Neural crest cell (in vitro differentiated cells): ENCODE data around the gene KIF7. TPM values are rescaled to one million over a fixed set of nuclear protein-coding genes. Genes with fewer than 3 reads are reported as not detected.
A peak's percentile ranks its signal among the peaks of the same experiment; 100 is the strongest.

Experiments used
- DNase-seq: peaks from one replicate; pipeline ENCODE4 v3.0.0; 2021; ENCODE audit warnings: low read depth, mixed read lengths, low spot score
- H3K27ac Mint-ChIP-seq: one replicate; pipeline ENCODE4 v1.8.0; 2021; ENCODE audit warnings: mild to moderate bottlenecking, mixed read lengths; ENCODE audit not compliant: unreplicated experiment
- H3K27me3 Mint-ChIP-seq: 2 replicates; pipeline ENCODE4 v1.8.0; 2021; ENCODE audit warnings: low read depth, mild to moderate bottlenecking, mixed read lengths
- H3K36me3 Mint-ChIP-seq: 2 replicates; pipeline ENCODE4 v1.8.0; 2021; ENCODE audit warnings: low read depth, mild to moderate bottlenecking, mixed read lengths
- H3K4me1 Mint-ChIP-seq: 2 replicates; pipeline ENCODE4 v1.8.0; 2021; ENCODE audit warnings: mixed read lengths
- H3K4me3 Mint-ChIP-seq: one replicate; pipeline ENCODE4 v1.8.0; 2021; ENCODE audit warnings: mild to moderate bottlenecking, mixed read lengths
- H3K9me3 Mint-ChIP-seq: 2 replicates; pipeline ENCODE4 v1.8.0; 2021; ENCODE audit warnings: mixed read lengths
- total RNA-seq: library from RNA; stranded (reverse); gene quantifications from 2 replicates; pipeline ENCODE4 v1.2.1, GENCODE V29; 2021
- TF ChIP-seq, protein P1 (sequence below): fragments of 200-600 bp; sonication (generic); conservative IDR thresholded peaks from 2 replicates; pipeline ENCODE4 v1.5.0; 2021; ENCODE audit warnings: antibody characterized with exemption, mild to moderate bottlenecking

KIF7 gene
- total RNA-seq, 1 donor from 2014 or later: 16.2 TPM

DNA sequence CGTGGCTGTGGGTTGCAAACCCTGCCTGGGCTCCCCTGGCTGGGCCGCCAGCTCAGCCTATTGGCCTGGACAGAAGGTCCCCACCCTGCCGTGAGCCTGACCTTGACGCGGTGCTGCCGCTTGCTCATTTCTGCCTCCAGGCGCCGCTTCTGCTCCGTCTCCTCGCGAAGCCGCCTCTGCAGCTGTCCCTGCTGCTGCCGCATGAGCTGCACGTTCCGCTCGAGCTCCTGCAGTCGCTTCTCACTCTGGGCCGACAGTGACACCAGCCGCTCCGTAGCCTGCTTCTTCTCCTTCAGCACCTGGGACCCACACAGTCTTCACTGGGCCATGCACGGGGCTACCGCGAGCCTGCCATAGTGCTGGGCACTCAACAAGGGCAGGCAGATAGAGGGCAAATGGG is 21.7 kb downstream of the KIF7 start:
- Mint-ChIP-seq H3K9me3 (no peaks in the 10 kb centered on the region), H3K27ac (no peak overlapping the region), H3K4me1 (peaks cover 4% of the 10 kb centered on the region), H3K36me3 (peaks cover 58% of the 10 kb centered on the region), H3K4me3 (no peak overlapping the region), H3K27me3 (peaks cover 5% of the 10 kb centered on the region)
- DNase-seq: no peak
- TF ChIP-seq, protein P1, sequence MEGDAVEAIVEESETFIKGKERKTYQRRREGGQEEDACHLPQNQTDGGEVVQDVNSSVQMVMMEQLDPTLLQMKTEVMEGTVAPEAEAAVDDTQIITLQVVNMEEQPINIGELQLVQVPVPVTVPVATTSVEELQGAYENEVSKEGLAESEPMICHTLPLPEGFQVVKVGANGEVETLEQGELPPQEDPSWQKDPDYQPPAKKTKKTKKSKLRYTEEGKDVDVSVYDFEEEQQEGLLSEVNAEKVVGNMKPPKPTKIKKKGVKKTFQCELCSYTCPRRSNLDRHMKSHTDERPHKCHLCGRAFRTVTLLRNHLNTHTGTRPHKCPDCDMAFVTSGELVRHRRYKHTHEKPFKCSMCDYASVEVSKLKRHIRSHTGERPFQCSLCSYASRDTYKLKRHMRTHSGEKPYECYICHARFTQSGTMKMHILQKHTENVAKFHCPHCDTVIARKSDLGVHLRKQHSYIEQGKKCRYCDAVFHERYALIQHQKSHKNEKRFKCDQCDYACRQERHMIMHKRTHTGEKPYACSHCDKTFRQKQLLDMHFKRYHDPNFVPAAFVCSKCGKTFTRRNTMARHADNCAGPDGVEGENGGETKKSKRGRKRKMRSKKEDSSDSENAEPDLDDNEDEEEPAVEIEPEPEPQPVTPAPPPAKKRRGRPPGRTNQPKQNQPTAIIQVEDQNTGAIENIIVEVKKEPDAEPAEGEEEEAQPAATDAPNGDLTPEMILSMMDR: no peak

DNA sequence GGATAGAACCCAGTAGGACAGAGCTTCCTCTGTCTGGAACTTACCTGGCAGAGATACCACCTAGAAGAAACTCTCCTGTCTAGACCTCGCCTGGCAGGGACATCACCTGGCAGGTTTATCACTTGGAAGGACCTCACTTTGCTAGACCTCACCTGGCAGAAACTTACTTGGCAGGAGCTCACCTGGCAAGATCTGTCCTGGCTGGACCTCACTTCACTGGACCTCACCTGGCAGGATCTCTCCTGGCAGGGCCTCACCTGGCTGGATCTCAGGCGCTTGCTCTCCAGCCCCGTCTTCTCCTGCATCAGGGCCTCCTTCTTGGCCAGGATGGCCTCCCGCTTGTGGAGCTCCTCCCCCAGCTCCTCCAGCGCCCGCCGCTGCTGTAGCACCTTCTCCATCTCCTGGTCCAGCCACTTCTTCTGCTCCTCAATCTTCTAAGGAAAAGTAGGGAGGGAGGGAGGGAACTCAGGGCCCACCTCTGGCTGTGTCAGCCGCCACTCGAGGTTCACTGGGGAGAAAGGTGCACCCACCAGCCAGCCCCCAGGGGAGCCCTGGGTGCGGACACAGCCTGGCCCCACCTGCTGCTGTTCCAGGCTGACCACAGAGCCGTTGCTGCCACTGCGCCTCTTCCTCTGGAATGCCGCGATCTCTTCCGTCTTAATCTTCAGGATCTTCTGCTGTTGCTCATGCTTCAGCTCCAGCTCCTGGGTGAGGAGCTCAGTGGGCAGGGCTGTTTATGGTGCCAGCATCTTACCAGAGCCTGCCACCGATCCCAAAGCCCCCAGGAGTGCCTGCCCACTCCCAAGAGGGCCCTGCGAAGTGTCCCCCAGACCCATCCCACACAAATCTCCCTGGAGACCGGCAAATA is 22.5 kb downstream of the KIF7 start:
- Mint-ChIP-seq H3K4me3 (peak overlapping the region; percentile 71), H3K27me3 (peaks cover 5% of the 10 kb centered on the region), H3K36me3 (peaks cover 61% of the 10 kb centered on the region), H3K27ac (no peak overlapping the region), H3K4me1 (peaks cover 4% of the 10 kb centered on the region), H3K9me3 (no peaks in the 10 kb centered on the region)
- DNase-seq: no peak
- TF ChIP-seq, protein P1: no peak

DNA sequence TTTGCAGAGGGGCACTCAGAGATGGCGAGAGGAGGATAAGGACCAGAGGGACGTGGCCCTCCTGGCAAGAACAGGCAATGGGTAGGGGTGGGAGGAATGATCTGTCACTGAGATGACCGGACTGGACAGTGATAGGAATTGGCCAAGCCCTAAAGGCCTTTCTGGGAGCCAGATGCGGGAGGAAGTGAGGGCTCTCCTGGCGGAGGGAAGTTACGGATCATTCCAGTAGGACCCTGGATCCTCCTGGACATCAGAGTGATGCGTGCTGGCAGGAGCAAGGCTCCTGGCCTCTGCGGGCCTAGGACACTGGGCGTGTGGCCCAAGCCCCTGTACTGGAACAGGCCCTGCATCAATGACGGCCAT is 23.4 kb downstream of the KIF7 start:
- H3K9me3 Mint-ChIP-seq: no peaks in the 10 kb centered on the region
- H3K36me3 Mint-ChIP-seq: peaks cover 65% of the 10 kb centered on the region
- no peak for DNase-seq
- TF ChIP-seq, protein P1: no peak
- H3K4me3 Mint-ChIP-seq: peak overlapping the region; percentile 55
- H3K27ac Mint-ChIP-seq: peak overlapping the region; percentile 90
- peaks cover 5% of the 10 kb centered on the region for H3K27me3 Mint-ChIP-seq
- peaks cover 4% of the 10 kb centered on the region for H3K4me1 Mint-ChIP-seq

DNA sequence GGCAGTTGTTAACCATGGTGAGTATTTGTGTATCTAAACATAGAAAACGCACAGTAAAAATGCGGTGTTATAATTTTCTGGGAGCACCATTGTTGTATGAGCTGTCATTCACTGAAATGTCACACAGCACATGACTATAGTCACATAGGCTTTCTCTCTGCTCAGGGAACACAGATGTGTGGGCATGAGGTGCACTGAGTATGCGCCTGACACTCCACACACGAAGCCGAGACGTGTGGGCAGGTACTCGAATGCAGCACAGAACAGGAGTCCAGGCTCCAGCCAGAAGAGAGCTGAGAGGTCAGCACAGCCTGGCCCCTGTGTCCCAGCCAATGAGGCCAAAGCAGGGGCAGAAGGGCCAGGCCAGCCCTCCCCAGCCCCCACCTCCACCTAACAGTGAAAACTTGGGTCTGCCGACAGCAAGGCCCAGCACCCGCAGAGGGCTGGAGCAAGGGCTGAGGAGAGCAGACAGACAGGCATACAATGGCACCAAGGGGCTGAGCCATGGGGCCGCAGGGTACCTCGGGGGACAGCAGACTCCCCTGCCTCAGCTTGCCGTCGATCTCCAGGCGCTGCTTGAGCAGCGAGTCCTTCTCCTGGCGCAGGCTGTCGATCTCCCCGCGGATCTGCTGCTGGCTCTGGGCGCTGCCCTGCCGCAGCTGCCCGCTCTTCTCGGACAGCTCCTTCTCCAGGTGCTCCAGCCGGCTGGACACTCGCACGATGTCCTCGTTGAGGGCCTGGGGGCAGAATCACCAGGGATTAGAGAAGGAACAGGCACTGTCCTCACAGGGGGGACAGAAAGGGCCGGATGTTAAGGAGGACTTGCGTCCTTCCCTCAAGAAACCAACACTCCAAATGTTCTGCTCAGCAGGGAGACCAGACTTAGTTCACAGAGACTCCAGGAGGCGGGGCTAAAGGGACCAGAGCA is 24.0 kb downstream of the KIF7 start:
- no peaks in the 10 kb centered on the region for H3K9me3 Mint-ChIP-seq
- peaks cover 67% of the 10 kb centered on the region for H3K36me3 Mint-ChIP-seq
- peaks cover 5% of the 10 kb centered on the region for H3K27me3 Mint-ChIP-seq
- TF ChIP-seq, protein P1: no peak
- peak overlapping the region; percentile 90 for H3K27ac Mint-ChIP-seq
- DNase-seq: no peak
- H3K4me3 Mint-ChIP-seq: peak overlapping the region; percentile 55
- peaks cover 4% of the 10 kb centered on the region for H3K4me1 Mint-ChIP-seq

DNA sequence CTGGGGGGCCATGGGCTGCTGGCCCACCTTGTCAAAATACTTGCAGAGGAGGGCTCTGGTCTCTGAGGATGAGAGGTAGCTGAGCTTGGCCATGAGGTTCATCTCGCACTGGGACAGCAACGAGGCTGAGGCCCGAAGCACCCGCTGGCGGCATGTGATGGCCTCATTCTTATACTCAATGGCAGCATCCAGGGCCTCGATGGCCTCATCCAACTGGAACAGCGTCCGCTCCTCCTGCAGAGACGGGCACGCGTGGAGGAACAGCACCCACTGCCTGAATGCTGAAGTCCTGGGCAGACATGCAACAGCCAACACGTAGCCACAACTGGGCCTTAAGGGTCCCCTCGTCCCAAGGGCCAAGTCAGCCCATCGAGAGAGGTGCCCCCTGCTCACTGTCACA is 25.0 kb downstream of the KIF7 start:
- Mint-ChIP-seq H3K9me3 (no peaks in the 10 kb centered on the region), H3K4me1 (peaks cover 4% of the 10 kb centered on the region), H3K4me3 (no peak overlapping the region), H3K36me3 (peaks cover 64% of the 10 kb centered on the region), H3K27me3 (peaks cover 5% of the 10 kb centered on the region), H3K27ac (no peak overlapping the region)
- no peak for DNase-seq
- TF ChIP-seq, protein P1: no peak
